Measurements from ENCODE around the gene EFEMP1.

Gene EFEMP1

GRCh38 chr2:55896633-55897032, 26.9 kb downstream of the EFEMP1 start:
- no peak for DNase-seq (ENCODE audit: low read depth)

- no peak for DNase-seq (ENCODE audit: low read depth)
Measured at GRCh38 chr2:55894720-55895119, 28.9 kb downstream of the EFEMP1 start.

- no peak for DNase-seq (ENCODE audit: low read depth)
Measured at GRCh38 chr2:55891671-55892094, 31.9 kb downstream of the EFEMP1 start.

- no peak for DNase-seq (ENCODE audit: low read depth)
Measured at GRCh38 chr2:55888936-55889335, 34.6 kb downstream of the EFEMP1 start.

GRCh38 chr2:55887901-55888624, 35.5 kb downstream of the EFEMP1 start:
- DNase-seq (ENCODE audit: low read depth) = peak; percentile 83

- DNase-seq (ENCODE audit: low read depth) = no peak
Measured at GRCh38 chr2:55887351-55887750, 36.2 kb downstream of the EFEMP1 start.

- no peak for DNase-seq (ENCODE audit: low read depth)
Measured at GRCh38 chr2:55885944-55886281, 37.7 kb downstream of the EFEMP1 start.

- DNase-seq (ENCODE audit: low read depth) = peak; percentile 92
Measured at GRCh38 chr2:55885127-55885943, 38.2 kb downstream of the EFEMP1 start.

- DNase-seq (ENCODE audit: low read depth) = no peak
Measured at GRCh38 chr2:55883829-55884228, 39.8 kb downstream of the EFEMP1 start.

GRCh38 chr2:55883357-55883756, 40.2 kb downstream of the EFEMP1 start:
- no peak for DNase-seq (ENCODE audit: low read depth)

GRCh38 chr2:55882954-55883353, 40.6 kb downstream of the EFEMP1 start:
- no peak for DNase-seq (ENCODE audit: low read depth)

- no peak for DNase-seq (ENCODE audit: low read depth)
Measured at GRCh38 chr2:55880416-55881143, 43.0 kb downstream of the EFEMP1 start.

- no peak for DNase-seq (ENCODE audit: low read depth)
Measured at GRCh38 chr2:55879976-55880375, 43.6 kb downstream of the EFEMP1 start.

- no peak for DNase-seq (ENCODE audit: low read depth)
Measured at GRCh38 chr2:55877087-55877436, 46.5 kb downstream of the EFEMP1 start.

- no peak for DNase-seq (ENCODE audit: low read depth)
Measured at GRCh38 chr2:55876429-55877086, 47.0 kb downstream of the EFEMP1 start.

GRCh38 chr2:55875434-55876135, 48.0 kb downstream of the EFEMP1 start:
- no peak for DNase-seq (ENCODE audit: low read depth)

GRCh38 chr2:55874338-55874737, 49.2 kb downstream of the EFEMP1 start:
- no peak for DNase-seq (ENCODE audit: low read depth)

- DNase-seq (ENCODE audit: low read depth) = no peak
Measured at GRCh38 chr2:55871637-55872036, 51.9 kb downstream of the EFEMP1 start.

- DNase-seq (ENCODE audit: low read depth) = no peak
Measured at GRCh38 chr2:55869637-55870325, 53.8 kb downstream of the EFEMP1 start.

GRCh38 chr2:55865096-55865835, 58.3 kb downstream of the EFEMP1 start:
- no peak for DNase-seq (ENCODE audit: low read depth)

All from non-pigmented ciliary epithelial cell (primary cell).